Testis (tissue), 3 donors: ENCODE measurements around the gene TBX2. TPM values are rescaled to one million over a fixed set of nuclear protein-coding genes. Genes with fewer than 3 reads are reported as not detected.
A peak's percentile ranks its signal among the peaks of the same experiment; 100 is the strongest.

Source experiments
- DNase-seq: peaks from one replicate; pipeline ENCODE4 v3.0.0-alpha.2; 2019
- H3K27ac ChIP-seq, 2 donors: fragments of 200-600 bp; sonication (generic); one replicate each; pipeline ENCODE4 v1.5.1; 2019
- H3K27me3 ChIP-seq: fragments of 200-600 bp; sonication (generic); one replicate; pipeline ENCODE4 v1.5.1; 2019
- H3K36me3 ChIP-seq: fragments of 200-600 bp; sonication (generic); one replicate; pipeline ENCODE4 v1.5.1; 2017; ENCODE audit warnings: low read depth; ENCODE audit errors: missing control alignments
- H3K4me1 ChIP-seq: fragments of 200-600 bp; sonication (generic); one replicate; pipeline ENCODE4 v1.5.1; 2019
- H3K4me3 ChIP-seq, 2 donors: fragments of 200-600 bp; sonication (generic); one replicate each; pipeline ENCODE4 v1.5.1; 2017 to 2019
- H3K9me3 ChIP-seq: fragments of 200-600 bp; sonication (generic); one replicate; pipeline ENCODE4 v1.5.1; 2017
- CTCF ChIP-seq, 3 experiments: fragments of 450-650 bp in 2 of 3; fragments of 200-600 bp in 1 of 3; sonication (generic) in 1 of 3; IDR thresholded peaks; one replicate each; pipeline ENCODE4 v1.5.1; 2016 to 2019; ENCODE audit warnings: antibody characterized with exemption in 3 of 3, mild to moderate bottlenecking in 2 of 3, moderate library complexity in 1 of 3
- POLR2A ChIP-seq: fragments of 450-650 bp; IDR thresholded peaks from one replicate; pipeline ENCODE4 v1.6.1; 2017; ENCODE audit warnings: antibody characterized with exemption, mild to moderate bottlenecking, moderate library complexity
- WGBS, 2 donors: methylation state at CpG; one replicate each; pipeline ENCODE4 v1.1.5; 2018; 5-methylcytosine and 5-hydroxymethylcytosine counted together
- intact Hi-C: fragments of 100-400 bp; cut with DNase I; formaldehyde crosslinking; loops from one replicate; pipeline ENCODE4 v1.15.1; 2023; ENCODE audit warnings: low total_unique reads
- polyA plus RNA-seq: library from polyadenylated mRNA; stranded (reverse); fragments of 350-450 nt; fragmentation: Illumina TruSeq; extraction: RNeasy Lipid Tissue Mini Kit (QIAGEN cat#74804); gene quantifications from one replicate; pipeline ENCODE4 v1.2.3, GENCODE V29; 2014; ENCODE audit warnings: low read depth, low replicate concordance; ENCODE audit not compliant: insufficient read depth
- total RNA-seq, 2 donors: library from RNA; depleted of rRNA; stranded (reverse); fragments of >200 nt; gene quantifications; one replicate each; pipeline ENCODE4 v1.2.3, GENCODE V29; 2016

The TBX2 gene
- total and polyA plus RNA-seq, 3 donors from 2014 or later = 14.8 to 29.6 (median 20.1) TPM

GRCh38 chr17:61376931-61377838 lies 22.5 kb upstream of the TBX2 start:
- DNase-seq = no peak
- Histone ChIP-seq H3K27me3 (no peaks in the 10 kb centered on the region), H3K4me1 (peaks cover 5% of the 10 kb centered on the region), H3K9me3 (no peaks in the 10 kb centered on the region), H3K27ac (peak overlapping the region; percentile 41 to 74), H3K36me3 (no peaks in the 10 kb centered on the region), H3K4me3 (no peak overlapping the region)
- 67 to 85% methylated on average over 14 to 18 of the region's 18 CpGs for WGBS, 2 donors
- intact Hi-C loops = no loop called here
- TF ChIP-seq CTCF (IDR thresholded peaks at IDR 0.05) (no peak), POLR2A (no peak)

- 82 to 89% methylated on average over 8 of the region's 8 CpGs for WGBS, 2 donors
- H3K27ac ChIP-seq = peak overlapping the region in 1 of 2 donors; percentile 24
These were observed 20.8 kb upstream of the TBX2 start for GRCh38 chr17:61378658-61379456.

GRCh38 chr17:61379457-61380216 lies 20.0 kb upstream of the TBX2 start:
- intact Hi-C loops = no loop called here
- TF ChIP-seq POLR2A = no peak
- TF ChIP-seq CTCF (IDR thresholded peaks at IDR 0.05) = no peak
- WGBS, 2 donors = 75 to 78% methylated on average over 20 to 21 of the region's 21 CpGs

More at GRCh38 chr17:61378658-61379456, 20.8 kb upstream of the TBX2 start:
- DNase-seq = no peak
- Histone ChIP-seq H3K9me3 (no peaks in the 10 kb centered on the region), H3K4me3 (no peak overlapping the region), H3K27me3 (no peaks in the 10 kb centered on the region), H3K4me1 (peaks cover 5% of the 10 kb centered on the region), H3K36me3 (no peaks in the 10 kb centered on the region)
- intact Hi-C loops = no loop called here
- TF ChIP-seq CTCF (IDR thresholded peaks at IDR 0.05) = no peak
- TF ChIP-seq POLR2A = no peak

GRCh38 chr17:61380217-61380835 lies 19.3 kb upstream of the TBX2 start:
- Histone ChIP-seq H3K4me3 (no peak overlapping the region), H3K4me1 (peaks cover 5% of the 10 kb centered on the region), H3K27me3 (no peaks in the 10 kb centered on the region), H3K27ac (peak overlapping the region in 1 of 2 donors; percentile 30), H3K9me3 (no peaks in the 10 kb centered on the region), H3K36me3 (no peaks in the 10 kb centered on the region)
- 73 to 81% methylated on average over 10 of the region's 10 CpGs for WGBS, 2 donors
- no peak for DNase-seq
- no peak for TF ChIP-seq CTCF (IDR thresholded peaks at IDR 0.05)
- TF ChIP-seq POLR2A = no peak
- intact Hi-C loops = no loop called here

More at GRCh38 chr17:61379457-61380216, 20.0 kb upstream of the TBX2 start:
- Histone ChIP-seq H3K27me3 (no peaks in the 10 kb centered on the region), H3K4me1 (peaks cover 5% of the 10 kb centered on the region), H3K4me3 (no peak overlapping the region), H3K9me3 (no peaks in the 10 kb centered on the region), H3K27ac (peak overlapping the region in 1 of 2 donors; percentile 30), H3K36me3 (no peaks in the 10 kb centered on the region)
- DNase-seq = no peak
